ENCODE results near the gene LRRN4CL.
A peak's percentile ranks its signal among the peaks of the same experiment; 100 is the strongest.

The LRRN4CL gene

DNA sequence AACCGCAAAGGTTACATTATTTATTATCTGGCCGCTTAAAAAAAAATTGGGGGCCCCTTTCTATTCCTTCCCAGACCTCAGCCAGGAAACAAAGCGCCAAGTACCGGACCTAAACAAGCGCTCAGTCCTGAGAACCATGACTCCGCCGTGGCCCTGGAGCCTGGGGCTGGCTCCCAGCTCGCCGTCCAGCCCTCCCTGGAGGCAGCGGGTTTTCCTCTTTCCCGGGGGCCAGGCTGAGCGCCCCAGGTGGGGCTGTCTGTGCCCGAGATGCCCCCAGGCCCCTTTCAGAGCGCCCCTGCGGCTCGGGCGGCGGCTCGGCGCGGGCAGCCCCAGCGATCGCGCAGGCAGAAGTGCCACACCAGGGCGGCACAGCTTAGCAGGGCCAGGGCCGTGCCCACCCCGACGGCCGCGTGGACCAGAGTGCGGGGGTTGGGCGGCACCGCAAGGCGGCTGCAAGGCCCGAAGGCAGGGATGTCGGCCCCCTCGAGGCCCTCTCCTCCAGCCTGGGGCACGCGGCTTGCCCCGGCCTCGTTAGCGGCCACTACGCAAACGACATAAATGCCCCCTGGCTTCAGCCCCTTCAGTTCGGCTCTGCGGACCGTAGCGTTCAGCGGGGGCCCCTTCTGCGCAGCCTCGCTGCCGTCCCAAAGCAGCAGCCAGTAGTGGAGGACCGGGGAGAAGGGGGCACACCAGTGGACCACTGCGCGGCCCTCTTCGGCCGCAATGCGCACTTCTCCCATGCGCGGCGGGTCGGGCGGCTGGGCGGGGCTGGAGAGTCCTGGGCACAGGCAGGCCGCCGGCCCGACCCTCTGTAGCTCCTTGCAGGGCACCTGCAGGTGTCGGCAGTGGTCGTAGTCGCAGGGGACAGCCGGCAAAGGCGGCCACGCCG lies 1.6 kb downstream of the LRRN4CL start:
- peaks cover 29% of the 10 kb centered on the region for H3K36me3 ChIP-seq
- H3K4me1 ChIP-seq (ENCODE audit: control insufficient read depth in 1 of 2, insufficient read depth in 1 of 2, low read depth in 1 of 2, low read length in 1 of 2), result peaks cover 4 to 5% of the 10 kb centered on the region in 2 experiments
- TF ChIP-seq, protein P1, sequence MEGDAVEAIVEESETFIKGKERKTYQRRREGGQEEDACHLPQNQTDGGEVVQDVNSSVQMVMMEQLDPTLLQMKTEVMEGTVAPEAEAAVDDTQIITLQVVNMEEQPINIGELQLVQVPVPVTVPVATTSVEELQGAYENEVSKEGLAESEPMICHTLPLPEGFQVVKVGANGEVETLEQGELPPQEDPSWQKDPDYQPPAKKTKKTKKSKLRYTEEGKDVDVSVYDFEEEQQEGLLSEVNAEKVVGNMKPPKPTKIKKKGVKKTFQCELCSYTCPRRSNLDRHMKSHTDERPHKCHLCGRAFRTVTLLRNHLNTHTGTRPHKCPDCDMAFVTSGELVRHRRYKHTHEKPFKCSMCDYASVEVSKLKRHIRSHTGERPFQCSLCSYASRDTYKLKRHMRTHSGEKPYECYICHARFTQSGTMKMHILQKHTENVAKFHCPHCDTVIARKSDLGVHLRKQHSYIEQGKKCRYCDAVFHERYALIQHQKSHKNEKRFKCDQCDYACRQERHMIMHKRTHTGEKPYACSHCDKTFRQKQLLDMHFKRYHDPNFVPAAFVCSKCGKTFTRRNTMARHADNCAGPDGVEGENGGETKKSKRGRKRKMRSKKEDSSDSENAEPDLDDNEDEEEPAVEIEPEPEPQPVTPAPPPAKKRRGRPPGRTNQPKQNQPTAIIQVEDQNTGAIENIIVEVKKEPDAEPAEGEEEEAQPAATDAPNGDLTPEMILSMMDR (IDR thresholded peaks at IDR 0.05), result no peak
- no peaks in the 10 kb centered on the region for H3K9me3 ChIP-seq
- H3K27ac ChIP-seq, result no peak overlapping the region
- peak overlapping the region; percentile 10 to 39 for H3K4me3 ChIP-seq (ENCODE audit: low read depth in 1 of 2, low read length in 1 of 2)
- H3K27me3 ChIP-seq, result peaks cover 35% of the 10 kb centered on the region

DNA sequence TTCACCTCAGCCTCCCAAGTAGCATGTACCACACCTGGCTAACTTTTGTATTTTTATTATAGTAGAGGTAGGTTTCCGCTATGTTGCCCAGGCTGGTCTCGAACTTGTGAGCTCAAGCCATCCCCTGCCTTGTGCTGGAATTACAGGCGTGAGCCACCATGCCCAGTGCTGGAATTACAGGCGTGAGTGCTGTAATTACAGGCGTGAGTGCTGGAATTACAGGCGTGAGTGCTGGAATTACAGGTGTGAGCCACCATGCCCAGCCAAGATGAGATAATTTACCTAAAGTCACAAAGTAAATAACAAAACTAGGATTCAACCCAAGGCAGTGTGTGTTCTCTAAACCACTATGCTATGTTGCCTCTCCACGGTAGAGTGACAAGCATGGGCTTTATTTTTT lies 6.8 kb downstream of the LRRN4CL start:
- Histone ChIP-seq H3K4me3 (ENCODE audit: low read depth in 1 of 2, low read length in 1 of 2) (no peak overlapping the region), H3K27me3 (peaks cover 16% of the 10 kb centered on the region), H3K36me3 (peaks cover 5% of the 10 kb centered on the region), H3K4me1 (ENCODE audit: control insufficient read depth in 1 of 2, insufficient read depth in 1 of 2, low read depth in 1 of 2, low read length in 1 of 2) (peaks cover 14 to 16% of the 10 kb centered on the region in 2 experiments), H3K9me3 (no peaks in the 10 kb centered on the region), H3K27ac (no peak overlapping the region)
- TF ChIP-seq, protein P1 (IDR thresholded peaks at IDR 0.05), result no peak

DNA sequence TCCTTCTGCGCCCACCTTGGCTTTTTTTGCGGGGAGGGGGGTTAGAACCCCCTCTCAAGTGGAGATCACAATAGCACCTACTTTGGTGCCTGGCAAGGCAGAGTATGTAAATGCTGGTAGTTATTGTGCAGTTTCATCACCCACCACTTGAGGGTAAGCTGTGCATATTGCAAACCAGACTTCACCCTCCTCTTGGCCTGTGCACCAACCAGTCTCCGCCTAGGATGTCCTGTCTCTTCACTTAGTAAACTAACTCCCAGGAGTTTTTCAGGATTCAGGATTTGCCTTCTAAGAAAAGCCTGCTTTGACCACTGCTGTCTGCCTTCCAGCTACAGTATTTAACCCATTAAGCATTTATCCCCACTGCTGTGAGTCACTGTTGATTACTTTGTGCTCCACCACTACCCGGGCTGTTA lies 8.5 kb downstream of the LRRN4CL start:
- H3K4me1 ChIP-seq (ENCODE audit: control insufficient read depth in 1 of 2, insufficient read depth in 1 of 2, low read depth in 1 of 2, low read length in 1 of 2), result peaks cover 17 to 20% of the 10 kb centered on the region in 2 experiments
- no peaks in the 10 kb centered on the region for H3K27me3 ChIP-seq
- H3K36me3 ChIP-seq, result peaks cover 22% of the 10 kb centered on the region
- TF ChIP-seq, protein P1 (IDR thresholded peaks at IDR 0.05), result no peak
- no peaks in the 10 kb centered on the region for H3K9me3 ChIP-seq
- H3K27ac ChIP-seq, result no peak overlapping the region
- H3K4me3 ChIP-seq (ENCODE audit: low read depth in 1 of 2, low read length in 1 of 2), result no peak overlapping the region

DNA sequence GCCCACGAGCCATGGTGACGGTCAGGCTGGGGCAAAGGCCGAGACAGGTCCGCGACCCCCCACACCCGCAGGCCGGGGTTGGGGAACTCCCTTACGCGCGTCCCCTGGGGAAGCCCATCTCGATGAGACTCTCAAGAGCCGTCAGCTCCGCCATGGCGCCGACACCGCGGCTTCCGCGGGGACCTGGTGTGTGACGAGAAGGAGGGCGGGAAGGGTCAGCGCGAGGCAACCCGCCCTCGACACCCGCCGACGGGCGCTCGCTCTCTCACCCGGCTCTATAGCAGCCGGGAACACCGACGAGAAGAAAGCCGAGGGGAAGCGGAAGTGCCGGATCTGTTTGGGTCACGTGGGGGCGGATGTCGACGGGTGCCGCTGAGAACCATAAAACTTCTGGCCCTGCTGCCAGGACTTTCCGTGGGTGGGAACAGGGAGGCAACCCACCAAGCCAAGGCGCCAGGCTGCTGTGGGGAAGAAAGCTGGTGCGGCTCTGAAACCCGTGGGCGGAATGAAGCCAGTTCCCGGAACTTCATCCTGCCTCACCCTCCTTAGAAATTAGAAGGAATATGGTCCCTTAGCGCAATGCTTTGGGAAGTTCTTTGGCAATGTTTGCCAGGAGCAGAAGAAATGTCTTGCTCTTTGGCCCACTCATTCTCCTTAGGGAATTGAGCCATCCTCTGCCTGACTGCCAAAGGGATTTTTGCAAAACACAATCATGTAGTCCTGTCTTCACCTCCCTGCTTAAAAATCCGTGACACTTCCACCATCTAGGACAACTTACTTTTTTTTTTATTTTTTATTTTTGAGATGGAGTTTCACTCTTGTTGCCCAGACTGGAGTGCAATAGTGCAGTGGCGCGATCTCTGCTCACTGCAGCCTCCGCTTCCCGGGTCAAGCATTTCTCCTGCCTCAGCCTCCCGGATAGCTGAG lies 10.3 kb downstream of the LRRN4CL start, which contains the start of gene UBXN1:
Gene UBXN1, minus strand, starts transcription at position 304 of the 927 bp plus-strand sequence. Its CDS starts 150 bp downstream, at position 154.
- Histone ChIP-seq H3K27ac (peak within 1 kb of the TSS; percentile 90), H3K9me3 (no peaks in the 10 kb centered on the region), H3K27me3 (no peaks in the 10 kb centered on the region), H3K36me3 (peaks cover 37% of the 10 kb centered on the region), H3K4me1 (ENCODE audit: control insufficient read depth in 1 of 2, insufficient read depth in 1 of 2, low read depth in 1 of 2, low read length in 1 of 2) (peaks cover 17 to 20% of the 10 kb centered on the region in 2 experiments), H3K4me3 (ENCODE audit: low read depth in 1 of 2, low read length in 1 of 2) (peak within 1 kb of the TSS; percentile 87 to 98)
- TF ChIP-seq, protein P1 (IDR thresholded peaks at IDR 0.05), result no peak

DNA sequence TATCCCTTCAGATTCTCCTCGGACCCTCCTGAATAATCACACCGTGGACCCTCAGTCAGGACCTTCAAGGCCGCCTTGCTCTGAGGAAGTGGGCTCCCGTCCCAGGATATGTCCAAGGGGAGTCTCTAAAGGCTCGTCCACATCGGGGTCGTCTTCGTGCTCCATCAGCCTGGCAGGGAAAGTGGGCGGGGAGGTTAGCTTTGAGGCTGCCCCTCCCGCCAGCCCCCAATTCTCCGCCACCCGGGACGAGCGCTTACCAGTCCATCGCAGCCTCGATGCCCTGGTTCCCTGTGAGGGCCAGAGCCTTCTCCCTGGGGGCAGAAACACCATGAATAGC lies 10.9 kb downstream of the LRRN4CL start:
- TF ChIP-seq, protein P1 (IDR thresholded peaks at IDR 0.05), result no peak
- H3K36me3 ChIP-seq, result peaks cover 43% of the 10 kb centered on the region
- H3K4me3 ChIP-seq (ENCODE audit: low read depth in 1 of 2, low read length in 1 of 2), result peak overlapping the region; percentile 87 to 98
- peaks cover 17 to 20% of the 10 kb centered on the region in 2 experiments for H3K4me1 ChIP-seq (ENCODE audit: control insufficient read depth in 1 of 2, insufficient read depth in 1 of 2, low read depth in 1 of 2, low read length in 1 of 2)
- no peaks in the 10 kb centered on the region for H3K27me3 ChIP-seq
- H3K9me3 ChIP-seq, result no peaks in the 10 kb centered on the region
- H3K27ac ChIP-seq, result peak overlapping the region; percentile 90

All from neutrophil (primary cell).